Neutrophil (primary cell): ENCODE measurements around the gene TGM2.

Experiments used
- H3K27ac ChIP-seq: fragments of 200-600 bp; sonication (generic); 2 replicates; pipeline ENCODE4 v1.5.1; 2016; ENCODE audit warnings: mild to moderate bottlenecking, moderate library complexity
- H3K27me3 ChIP-seq: fragments of 200-600 bp; sonication (generic); 2 replicates; pipeline ENCODE4 v1.6.0; 2016; ENCODE audit warnings: mild to moderate bottlenecking
- H3K36me3 ChIP-seq: fragments of 200-600 bp; sonication (generic); 2 replicates; pipeline ENCODE4 v1.5.1; 2017
- H3K4me1 ChIP-seq, 2 experiments: fragments of 200-600 bp in 1 of 2; sonication (generic) in 1 of 2; 1 replicate in 1 of 2; 2 replicates in 1 of 2; pipeline versions ENCODE4 v1.5.1 to v1.6.1; 2013 to 2016; ENCODE audit warnings: low read depth in 1 of 2, low read length in 1 of 2, mild to moderate bottlenecking in 1 of 2, moderate library complexity in 1 of 2; ENCODE audit not compliant: control insufficient read depth in 1 of 2, insufficient read depth in 1 of 2
- H3K4me3 ChIP-seq, 2 experiments: fragments of 200-600 bp in 1 of 2; sonication (generic) in 1 of 2; 1 replicate in 1 of 2; 2 replicates in 1 of 2; pipeline ENCODE4 v1.5.1; 2013 to 2016; ENCODE audit warnings: low read depth in 1 of 2, low read length in 1 of 2, mild to moderate bottlenecking in 1 of 2, moderate library complexity in 1 of 2
- H3K9me3 ChIP-seq: fragments of 200-600 bp; sonication (generic); 2 replicates; pipeline ENCODE4 v1.5.1; 2016
- CTCF ChIP-seq: fragments of 200-600 bp; sonication (generic); IDR thresholded peaks from 2 replicates; pipeline ENCODE4 v1.5.1; 2016; ENCODE audit warnings: antibody characterized with exemption

Gene TGM2

GRCh38 chr20:38181207-38181801 lies 16.2 kb upstream of the TGM2 start:
- TF ChIP-seq CTCF: no peak

GRCh38 chr20:38180781-38181180 lies 15.7 kb upstream of the TGM2 start:
- no peak for TF ChIP-seq CTCF
- no peaks in the 10 kb centered on the region for H3K36me3 ChIP-seq
- H3K9me3 ChIP-seq: no peaks in the 10 kb centered on the region
- H3K4me3 ChIP-seq: no peak overlapping the region
- H3K27ac ChIP-seq: no peak overlapping the region
- peaks cover 23 to 28% of the 10 kb centered on the region in 2 experiments for H3K4me1 ChIP-seq
- H3K27me3 ChIP-seq: no peaks in the 10 kb centered on the region

More at GRCh38 chr20:38181207-38181801, 16.2 kb upstream of the TGM2 start:
- H3K4me3 ChIP-seq: no peak overlapping the region
- peak overlapping the region; percentile 49 for H3K27ac ChIP-seq
- no peaks in the 10 kb centered on the region for H3K36me3 ChIP-seq
- no peaks in the 10 kb centered on the region for H3K9me3 ChIP-seq
- H3K27me3 ChIP-seq: no peaks in the 10 kb centered on the region
- H3K4me1 ChIP-seq: peaks cover 23 to 28% of the 10 kb centered on the region in 2 experiments

GRCh38 chr20:38179846-38180245 lies 14.8 kb upstream of the TGM2 start:
- TF ChIP-seq CTCF: no peak
- Histone ChIP-seq H3K27ac (no peak overlapping the region), H3K27me3 (no peaks in the 10 kb centered on the region), H3K4me1 (peaks cover 23 to 28% of the 10 kb centered on the region in 2 experiments), H3K36me3 (no peaks in the 10 kb centered on the region), H3K4me3 (no peak overlapping the region), H3K9me3 (no peaks in the 10 kb centered on the region)

- Histone ChIP-seq H3K27ac (no peak overlapping the region), H3K9me3 (no peaks in the 10 kb centered on the region), H3K27me3 (peaks cover under 1% of the 10 kb centered on the region), H3K4me3 (no peak overlapping the region), H3K4me1 (peaks cover 23 to 28% of the 10 kb centered on the region in 2 experiments), H3K36me3 (no peaks in the 10 kb centered on the region)
- TF ChIP-seq CTCF: no peak
Measured at GRCh38 chr20:38178581-38178980, 13.5 kb upstream of the TGM2 start.

GRCh38 chr20:38178065-38178491 lies 13.0 kb upstream of the TGM2 start:
- Histone ChIP-seq H3K4me1 (peaks cover 23 to 28% of the 10 kb centered on the region in 2 experiments), H3K27ac (peak overlapping the region; percentile 29), H3K36me3 (no peaks in the 10 kb centered on the region), H3K27me3 (peaks cover 6% of the 10 kb centered on the region), H3K9me3 (no peaks in the 10 kb centered on the region), H3K4me3 (no peak overlapping the region)
- TF ChIP-seq CTCF: no peak
